ENCODE measurements around the gene SPAG16.

DNA sequence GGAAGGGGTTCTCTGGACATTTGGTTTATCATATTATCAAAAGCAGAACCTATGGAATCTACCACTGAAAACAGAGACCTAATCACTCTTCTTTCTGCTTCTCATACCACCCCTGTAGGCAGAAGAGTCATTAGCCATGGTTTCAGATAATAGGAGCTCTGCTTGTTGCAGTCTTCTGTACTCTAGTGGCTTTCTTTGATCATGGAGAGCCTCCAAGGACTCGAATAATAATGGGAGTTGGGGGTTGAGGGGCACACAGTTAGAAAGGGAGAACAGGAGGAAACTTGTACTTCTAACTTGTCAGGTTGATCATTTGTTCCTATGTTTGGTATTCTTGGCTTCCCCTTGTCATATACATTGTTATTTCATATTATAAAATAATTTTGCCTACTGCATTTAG is 1074.2 kb downstream of the SPAG16 start:
- TF ChIP-seq, protein P1, sequence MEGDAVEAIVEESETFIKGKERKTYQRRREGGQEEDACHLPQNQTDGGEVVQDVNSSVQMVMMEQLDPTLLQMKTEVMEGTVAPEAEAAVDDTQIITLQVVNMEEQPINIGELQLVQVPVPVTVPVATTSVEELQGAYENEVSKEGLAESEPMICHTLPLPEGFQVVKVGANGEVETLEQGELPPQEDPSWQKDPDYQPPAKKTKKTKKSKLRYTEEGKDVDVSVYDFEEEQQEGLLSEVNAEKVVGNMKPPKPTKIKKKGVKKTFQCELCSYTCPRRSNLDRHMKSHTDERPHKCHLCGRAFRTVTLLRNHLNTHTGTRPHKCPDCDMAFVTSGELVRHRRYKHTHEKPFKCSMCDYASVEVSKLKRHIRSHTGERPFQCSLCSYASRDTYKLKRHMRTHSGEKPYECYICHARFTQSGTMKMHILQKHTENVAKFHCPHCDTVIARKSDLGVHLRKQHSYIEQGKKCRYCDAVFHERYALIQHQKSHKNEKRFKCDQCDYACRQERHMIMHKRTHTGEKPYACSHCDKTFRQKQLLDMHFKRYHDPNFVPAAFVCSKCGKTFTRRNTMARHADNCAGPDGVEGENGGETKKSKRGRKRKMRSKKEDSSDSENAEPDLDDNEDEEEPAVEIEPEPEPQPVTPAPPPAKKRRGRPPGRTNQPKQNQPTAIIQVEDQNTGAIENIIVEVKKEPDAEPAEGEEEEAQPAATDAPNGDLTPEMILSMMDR (IDR thresholded peaks at IDR 0.05; ENCODE audit: insufficient read depth, low read length, poor library complexity, severe bottlenecking): no peak
- no peak for TF ChIP-seq EZH2phosphoT487 (conservative IDR thresholded peaks at IDR 0.05; ENCODE audit: low read length)
